ENCODE results near the gene ASTN2.

- TF ChIP-seq EZH2 (IDR thresholded peaks at IDR 0.05; ENCODE audit: insufficient read depth, poor library complexity, severe bottlenecking) (no peak), EZH2phosphoT487 (IDR thresholded peaks at IDR 0.05; ENCODE audit: insufficient read depth, low read depth) (no peak)
These were observed 608.8 kb downstream of the ASTN2 start for GRCh38 chr9:116806075-116806474.

All from GM23248 (cell line).